ENCODE data around the gene LPAR3.

Gene LPAR3

DNA sequence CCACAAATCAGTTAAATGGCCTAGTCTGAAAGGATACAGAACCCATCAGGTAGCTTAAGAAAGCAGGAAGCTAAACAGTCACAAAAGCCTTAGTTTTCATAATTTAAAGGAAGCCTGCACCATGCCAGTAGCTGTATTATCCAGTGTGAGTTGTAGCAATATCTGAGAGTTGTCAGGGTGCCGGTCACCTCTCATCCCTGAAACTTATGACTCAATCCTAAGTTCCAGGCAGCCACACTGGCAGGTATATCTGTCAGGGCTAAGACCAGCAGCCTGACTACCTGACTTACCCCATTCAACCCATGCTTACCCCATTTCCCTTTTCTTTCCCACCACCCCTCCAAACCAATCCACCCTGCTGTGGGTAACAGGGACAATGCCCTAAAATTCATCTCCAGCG lies 37.8 kb upstream of the LPAR3 start:
- Histone ChIP-seq H3K4me1 (ENCODE audit: control insufficient read depth, insufficient read depth, low read length) (no peaks in the 10 kb centered on the region), H3K36me3 (ENCODE audit: control insufficient read depth in 2 of 2, insufficient read depth in 1 of 2, low read length in 2 of 2) (no peaks in the 10 kb centered on the region), H3K9me3 (ENCODE audit: control insufficient read depth, insufficient read depth, low read depth, low read length) (no peaks in the 10 kb centered on the region), H3K27ac (ENCODE audit: extremely low read depth, low read depth, low read length) (no peak overlapping the region), H3K4me3 (ENCODE audit: low read depth, low read length) (no peak overlapping the region)
- TF ChIP-seq, protein P1, sequence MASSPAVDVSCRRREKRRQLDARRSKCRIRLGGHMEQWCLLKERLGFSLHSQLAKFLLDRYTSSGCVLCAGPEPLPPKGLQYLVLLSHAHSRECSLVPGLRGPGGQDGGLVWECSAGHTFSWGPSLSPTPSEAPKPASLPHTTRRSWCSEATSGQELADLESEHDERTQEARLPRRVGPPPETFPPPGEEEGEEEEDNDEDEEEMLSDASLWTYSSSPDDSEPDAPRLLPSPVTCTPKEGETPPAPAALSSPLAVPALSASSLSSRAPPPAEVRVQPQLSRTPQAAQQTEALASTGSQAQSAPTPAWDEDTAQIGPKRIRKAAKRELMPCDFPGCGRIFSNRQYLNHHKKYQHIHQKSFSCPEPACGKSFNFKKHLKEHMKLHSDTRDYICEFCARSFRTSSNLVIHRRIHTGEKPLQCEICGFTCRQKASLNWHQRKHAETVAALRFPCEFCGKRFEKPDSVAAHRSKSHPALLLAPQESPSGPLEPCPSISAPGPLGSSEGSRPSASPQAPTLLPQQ (tag by site-specific recombination; IDR thresholded peaks at IDR 0.05), result no peak
- TF ChIP-seq SP2 (tag by site-specific recombination; IDR thresholded peaks at IDR 0.05), result no peak
- no peak for TF ChIP-seq ZNF510 (tag by site-specific recombination; IDR thresholded peaks at IDR 0.05; ENCODE audit: insufficient replicate concordance)
- TF ChIP-seq ZNF621 (tag by site-specific recombination; IDR thresholded peaks at IDR 0.05), result no peak
- no peak for TF ChIP-seq ZNF239 (tag by site-specific recombination; IDR thresholded peaks at IDR 0.05)
- no peak for TF ChIP-seq ZNF121 (tag by site-specific recombination; IDR thresholded peaks at IDR 0.05)
- no peak for TF ChIP-seq ZNF600 (tag by site-specific recombination; IDR thresholded peaks at IDR 0.05)
- no peak for TF ChIP-seq ZNF404 (tag by site-specific recombination; IDR thresholded peaks at IDR 0.05)
- ChIA-PET CTCF (interaction anchor here (1.5 kb wide), 1 partner anchor 14 kb away, joined by 5 read pairs; no protein-coding TSS in a partner anchor), POLR2A (no interaction called here)

DNA sequence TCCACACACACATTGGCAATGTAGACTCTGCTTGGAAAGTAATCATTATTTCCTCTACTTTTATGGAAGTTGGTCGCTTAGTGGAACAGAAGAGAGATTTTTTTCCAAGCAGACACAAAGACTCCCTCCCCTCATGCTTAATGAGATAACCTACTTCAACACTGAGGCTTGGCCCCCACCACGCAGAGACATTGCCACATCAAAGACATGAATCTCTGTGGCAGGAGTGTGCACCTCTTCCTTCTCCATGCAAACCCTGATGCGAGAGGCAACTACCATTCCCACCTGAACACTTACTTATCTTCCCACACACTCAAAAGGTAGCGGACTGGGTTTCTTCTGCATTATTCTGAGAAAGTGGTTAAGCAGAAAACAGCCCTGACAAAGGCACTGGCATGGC lies 37.3 kb upstream of the LPAR3 start:
- no peak overlapping the region for H3K4me3 ChIP-seq (ENCODE audit: low read depth, low read length)
- TF ChIP-seq, protein P2, sequence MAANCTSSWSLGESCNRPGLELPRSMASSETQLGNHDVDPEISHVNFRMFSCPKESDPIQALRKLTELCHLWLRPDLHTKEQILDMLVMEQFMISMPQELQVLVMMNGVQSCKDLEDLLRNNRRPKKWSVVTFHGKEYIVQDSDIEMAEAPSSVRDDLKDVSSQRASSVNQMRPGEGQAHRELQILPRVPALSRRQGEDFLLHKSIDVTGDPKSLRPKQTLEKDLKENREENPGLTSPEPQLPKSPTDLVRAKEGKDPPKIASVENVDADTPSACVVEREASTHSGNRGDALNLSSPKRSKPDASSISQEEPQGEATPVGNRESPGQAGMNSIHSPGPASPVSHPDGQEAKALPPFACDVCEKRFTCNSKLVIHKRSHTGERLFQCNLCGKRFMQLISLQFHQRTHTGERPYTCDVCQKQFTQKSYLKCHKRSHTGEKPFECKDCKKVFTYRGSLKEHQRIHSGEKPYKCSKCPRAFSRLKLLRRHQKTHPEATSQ (tag by site-specific recombination; IDR thresholded peaks at IDR 0.05), result no peak
- TF ChIP-seq SETDB1 (IDR thresholded peaks at IDR 0.05; ENCODE audit: insufficient read length, low read length) (no peak), ZNF561 (tag by site-specific recombination; IDR thresholded peaks at IDR 0.05; ENCODE audit: borderline replicate concordance) (no peak), ZNF132 (tag by site-specific recombination; IDR thresholded peaks at IDR 0.05; ENCODE audit: borderline replicate concordance) (no peak), ZNF366 (tag by site-specific recombination; conservative IDR thresholded peaks at IDR 0.05) (no peak), SP2 (tag by site-specific recombination; IDR thresholded peaks at IDR 0.05) (no peak), ZNF510 (tag by site-specific recombination; IDR thresholded peaks at IDR 0.05; ENCODE audit: insufficient replicate concordance) (no peak)
- no peaks in the 10 kb centered on the region for H3K9me3 ChIP-seq (ENCODE audit: control insufficient read depth, insufficient read depth, low read depth, low read length)
- ChIA-PET POLR2A (no interaction called here), CTCF (no interaction called here)
- H3K36me3 ChIP-seq (ENCODE audit: control insufficient read depth in 2 of 2, insufficient read depth in 1 of 2, low read length in 2 of 2), result no peaks in the 10 kb centered on the region
- no peaks in the 10 kb centered on the region for H3K4me1 ChIP-seq (ENCODE audit: control insufficient read depth, insufficient read depth, low read length)
- no peak overlapping the region for H3K27ac ChIP-seq (ENCODE audit: extremely low read depth, low read depth, low read length)

DNA sequence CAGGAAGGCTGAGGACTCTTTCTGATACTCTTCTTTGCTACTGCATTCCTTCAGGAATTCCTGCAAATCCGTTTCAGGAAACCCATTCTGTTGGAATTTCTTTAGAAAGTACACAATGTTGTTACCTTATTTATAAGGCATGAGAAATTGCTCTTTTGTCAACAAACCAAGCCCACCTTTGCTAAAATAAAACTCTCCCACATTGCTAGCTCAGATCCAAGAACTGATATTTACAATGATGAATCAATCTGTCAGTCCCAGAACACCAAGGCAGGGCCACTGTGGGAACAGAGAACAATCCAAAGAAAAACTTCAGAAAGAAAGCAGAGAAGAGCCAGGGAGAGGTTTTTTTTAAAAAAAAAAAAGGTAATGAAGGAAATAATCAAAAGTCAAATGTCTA lies 36.6 kb upstream of the LPAR3 start:
- Histone ChIP-seq H3K4me3 (ENCODE audit: low read depth, low read length) (no peak overlapping the region), H3K9me3 (ENCODE audit: control insufficient read depth, insufficient read depth, low read depth, low read length) (no peaks in the 10 kb centered on the region), H3K27ac (ENCODE audit: extremely low read depth, low read depth, low read length) (no peak overlapping the region), H3K4me1 (ENCODE audit: control insufficient read depth, insufficient read depth, low read length) (no peaks in the 10 kb centered on the region), H3K36me3 (ENCODE audit: control insufficient read depth in 2 of 2, insufficient read depth in 1 of 2, low read length in 2 of 2) (no peaks in the 10 kb centered on the region)
- no peak for TF ChIP-seq ZNF16 (tag by site-specific recombination; IDR thresholded peaks at IDR 0.05; ENCODE audit: low read depth)
- POLR2A ChIA-PET, result no interaction called here
- CTCF ChIA-PET, result interaction anchor here (0.6 to 1.6 kb wide), 5 partner anchors 8 to 803 kb away, joined by 3 to 6 read pairs (median 4); no protein-coding TSS in a partner anchor

DNA sequence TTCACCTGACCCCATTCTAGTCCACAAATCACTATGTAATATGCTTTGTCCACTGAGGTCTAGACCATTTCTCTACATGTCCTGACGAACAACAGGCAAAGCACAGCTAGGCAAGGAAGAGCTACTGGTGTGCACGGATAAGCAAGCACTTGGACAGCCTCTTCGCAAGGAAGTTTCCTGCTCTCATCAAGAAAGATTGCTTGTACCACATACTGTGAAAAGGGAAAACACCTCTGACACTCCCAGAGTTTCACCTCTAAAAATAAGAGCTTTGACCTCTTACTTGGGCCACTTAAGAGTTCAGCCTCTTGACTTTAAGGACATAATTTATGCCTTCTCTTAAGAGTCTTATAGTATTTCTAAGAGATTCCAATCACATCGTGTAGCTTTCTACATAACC lies 36.0 kb upstream of the LPAR3 start:
- CTCF ChIA-PET, result interaction anchor here (0.6 to 1.6 kb wide), 6 partner anchors 9 to 803 kb away, joined by 3 to 6 read pairs (median 4); no protein-coding TSS in a partner anchor
- Histone ChIP-seq H3K27ac (ENCODE audit: extremely low read depth, low read depth, low read length) (no peak overlapping the region), H3K9me3 (ENCODE audit: control insufficient read depth, insufficient read depth, low read depth, low read length) (no peaks in the 10 kb centered on the region), H3K36me3 (ENCODE audit: control insufficient read depth in 2 of 2, insufficient read depth in 1 of 2, low read length in 2 of 2) (no peaks in the 10 kb centered on the region), H3K4me3 (ENCODE audit: low read depth, low read length) (no peak overlapping the region), H3K4me1 (ENCODE audit: control insufficient read depth, insufficient read depth, low read length) (no peaks in the 10 kb centered on the region)
- POLR2A ChIA-PET, result no interaction called here
- no peak for TF ChIP-seq WT1 (tag by site-specific recombination; IDR thresholded peaks at IDR 0.05)
- no peak for TF ChIP-seq ZNF837 (tag by site-specific recombination; IDR thresholded peaks at IDR 0.05)
- TF ChIP-seq ZNF221 (tag by site-specific recombination; IDR thresholded peaks at IDR 0.05; ENCODE audit: borderline replicate concordance), result no peak
- no peak for TF ChIP-seq ZNF571 (tag by site-specific recombination; IDR thresholded peaks at IDR 0.05)
